H1 (cell line): ENCODE data around the gene ANKMY2. TPM values are rescaled to one million over a fixed set of nuclear protein-coding genes. Genes with fewer than 3 reads are reported as not detected.

Experiments used
- CTCF ChIA-PET: fragments of 300-600 bp; sonication (Branson Sonifier 250); formaldehyde crosslinking; loops from one replicate; lab custom pipeline; 2021; ENCODE audit not compliant: partially characterized antibody; lab: Charles Lee
- POLR2A ChIA-PET: fragments of 300-600 bp; sonication (Branson Sonifier 250); formaldehyde crosslinking; loops from one replicate; lab custom pipeline; 2021; ENCODE audit warnings: inconsistent platforms; ENCODE audit not compliant: partially characterized antibody; lab: Charles Lee
- DNase-seq, 2 experiments: peaks; one replicate each; pipeline versions ENCODE4 v3.0.0 to v3.0.0-alpha.2; 2010 to 2022; ENCODE audit warnings: low spot score in 2 of 2, low read depth in 1 of 2, mixed read lengths in 1 of 2
- FAIRE-seq: peaks from 2 replicates; lab custom pipeline; 2011; peaks lifted over from hg19 to GRCh38; lab: Jason Lieb, UNC
- H2AFZ ChIP-seq: 2 replicates; pipeline ENCODE4 v1.8.1; 2012; ENCODE audit warnings: low read length, inconsistent platforms
- H2AK5ac ChIP-seq: 2 replicates; pipeline ENCODE4 v1.6.1; 2013; ENCODE audit warnings: low read depth, low read length
- H2BK120ac ChIP-seq: replicated peaks from 2 replicates; pipeline ENCODE3; 2013; ENCODE audit warnings: low read depth, low read length, inconsistent platforms
- H2BK12ac ChIP-seq: 2 replicates; pipeline ENCODE4 v1.6.1; 2013; ENCODE audit warnings: low read depth, low read length
- H2BK15ac ChIP-seq: 2 replicates; pipeline ENCODE4 v1.6.1; 2013; ENCODE audit warnings: low read length
- H2BK20ac ChIP-seq: 2 replicates; pipeline ENCODE4 v1.6.1; 2013; ENCODE audit warnings: low read length
- H2BK5ac ChIP-seq: 2 replicates; pipeline ENCODE4 v1.6.1; 2013; ENCODE audit warnings: low read depth, low read length
- H3K14ac ChIP-seq: 2 replicates; pipeline ENCODE4 v1.6.1; 2013; ENCODE audit warnings: inconsistent platforms; ENCODE audit not compliant: insufficient read length
- H3K18ac ChIP-seq: 2 replicates; pipeline ENCODE4 v1.6.1; 2013; ENCODE audit warnings: low read length; ENCODE audit errors: extremely low read depth
- H3K23ac ChIP-seq: 2 replicates; pipeline ENCODE4 v1.6.1; 2013; ENCODE audit warnings: inconsistent platforms; ENCODE audit not compliant: insufficient read length
- H3K23me2 ChIP-seq: 2 replicates; pipeline ENCODE4 v1.6.1; 2013; ENCODE audit warnings: low read depth, low read length
- H3K27ac ChIP-seq: 2 replicates; pipeline ENCODE4 v1.6.1; 2011; ENCODE audit warnings: low read depth, low read length, inconsistent platforms
- H3K27me3 ChIP-seq, 4 experiments: replicated peaks in 1 of 4; 1 replicate in 1 of 4; 2 replicates in 3 of 4; pipeline versions ENCODE4 v1.6.1 to v1.8.1; 2011 to 2013; ENCODE audit warnings: low read length in 3 of 4, mild to moderate bottlenecking in 3 of 4, inconsistent platforms in 2 of 4, mixed read lengths in 2 of 4, moderate library complexity in 1 of 4; ENCODE audit not compliant: control insufficient read depth in 3 of 4, insufficient read depth in 3 of 4; ENCODE audit errors: extremely low read depth in 1 of 4
- H3K36me3 ChIP-seq, 4 experiments: 2 replicates each; pipeline versions ENCODE4 v1.6.1 to v1.8.1; 2011 to 2013; ENCODE audit warnings: mild to moderate bottlenecking in 4 of 4, low read length in 3 of 4, moderate library complexity in 2 of 4, control low read depth in 1 of 4, inconsistent platforms in 1 of 4; ENCODE audit not compliant: insufficient read depth in 4 of 4, control insufficient read depth in 2 of 4
- H3K4ac ChIP-seq: replicated peaks from 2 replicates; pipeline ENCODE3; 2013; ENCODE audit warnings: low read length, low read depth, mixed read lengths, inconsistent platforms; ENCODE audit not compliant: insufficient read length
- H3K4me1 ChIP-seq, 4 experiments: replicated peaks in 1 of 4; 1 replicate in 1 of 4; 2 replicates in 3 of 4; pipeline versions ENCODE4 v1.6.1 to v1.8.1; 2011 to 2013; ENCODE audit warnings: low read length in 3 of 4, inconsistent platforms in 2 of 4, mixed read lengths in 1 of 4; ENCODE audit not compliant: insufficient read depth in 4 of 4, control insufficient read depth in 3 of 4
- H3K4me2 ChIP-seq, 2 experiments: 2 replicates each; pipeline versions ENCODE4 v1.6.1 to v1.8.1; 2011 to 2013; ENCODE audit warnings: low read depth in 2 of 2, low read length in 2 of 2, control low read depth in 1 of 2, inconsistent platforms in 1 of 2, mild to moderate bottlenecking in 1 of 2; ENCODE audit not compliant: insufficient read depth in 1 of 2
- H3K4me3 ChIP-seq, 4 experiments: fragments of 200-600, 300-600 bp in 1 of 4; sonication (generic), shearing (Covaris generic), sonication (Bioruptor Twin) in 1 of 4; 2 replicates each; pipeline versions ENCODE4 v1.5.1 to v1.8.1; 2011 to 2016; ENCODE audit warnings: low read length in 4 of 4, low read depth in 3 of 4, control low read depth in 2 of 4, inconsistent platforms in 2 of 4, mild to moderate bottlenecking in 2 of 4, mixed read lengths in 1 of 4, moderate library complexity in 1 of 4; ENCODE audit not compliant: insufficient read depth in 2 of 4; ENCODE audit errors: extremely low read depth in 1 of 4
- H3K56ac ChIP-seq: replicated peaks from 2 replicates; pipeline ENCODE3; 2013; ENCODE audit warnings: low read depth, mild to moderate bottlenecking, mixed read lengths, low read length, inconsistent platforms; ENCODE audit not compliant: insufficient read length
- H3K79me1 ChIP-seq: 2 replicates; pipeline ENCODE4 v1.6.1; 2013; ENCODE audit warnings: low read depth, low read length, control low read depth
- H3K79me2 ChIP-seq, 2 experiments: 2 replicates each; pipeline versions ENCODE4 v1.6.1 to v1.8.1; 2012 to 2013; ENCODE audit warnings: low read length in 2 of 2, mild to moderate bottlenecking in 2 of 2, inconsistent platforms in 1 of 2; ENCODE audit not compliant: insufficient read depth in 2 of 2, control insufficient read depth in 1 of 2
- H3K9ac ChIP-seq, 4 experiments: replicated peaks in 1 of 4; 1 replicate in 1 of 4; 2 replicates in 3 of 4; pipeline versions ENCODE4 v1.6.1 to v1.8.1; 2011 to 2013; ENCODE audit warnings: low read depth in 3 of 4, low read length in 3 of 4, control low read depth in 2 of 4, mild to moderate bottlenecking in 2 of 4, moderate library complexity in 2 of 4, inconsistent platforms in 1 of 4; ENCODE audit errors: extremely low read depth in 1 of 4
- H3K9me3 ChIP-seq, 2 experiments: 2 replicates each; pipeline versions ENCODE4 v1.6.1 to v1.8.1; 2012 to 2013; ENCODE audit warnings: mild to moderate bottlenecking in 2 of 2, moderate library complexity in 2 of 2, control low read depth in 1 of 2, inconsistent platforms in 1 of 2, low read depth in 1 of 2, low read length in 1 of 2, mixed read lengths in 1 of 2; ENCODE audit not compliant: insufficient read depth in 2 of 2
- H4K20me1 ChIP-seq, 2 experiments: replicated peaks in 1 of 2; 2 replicates each; pipeline versions ENCODE3 to v1.8.1; 2011 to 2013; ENCODE audit warnings: inconsistent platforms in 2 of 2, low read length in 2 of 2, mild to moderate bottlenecking in 1 of 2; ENCODE audit not compliant: insufficient read depth in 2 of 2, control insufficient read depth in 1 of 2
- H4K5ac ChIP-seq: 2 replicates; pipeline ENCODE4 v1.6.1; 2013; ENCODE audit warnings: low read length, low read depth, mixed read lengths, inconsistent platforms; ENCODE audit not compliant: insufficient read length
- H4K8ac ChIP-seq: 2 replicates; pipeline ENCODE4 v1.8.0; 2013; ENCODE audit warnings: mild to moderate bottlenecking, moderate library complexity, low read length, inconsistent platforms; ENCODE audit not compliant: insufficient read depth; ENCODE audit errors: extremely low read depth
- H4K91ac ChIP-seq: replicated peaks from 2 replicates; pipeline ENCODE3; 2013; ENCODE audit warnings: low read length, mixed read lengths, inconsistent platforms; ENCODE audit not compliant: insufficient read length
- ASH2L ChIP-seq: fragments of 200-600, 300-600 bp; sonication (generic); IDR thresholded peaks from one replicate; pipeline ENCODE4 v1.7.1; 2017; ENCODE audit warnings: low read length
- BCL11A ChIP-seq, 2 experiments: IDR thresholded peaks; one replicate each; pipeline ENCODE4 v1.6.1; 2011; ENCODE audit warnings: low read depth in 2 of 2, low read length in 2 of 2, mild to moderate bottlenecking in 2 of 2
- CBX5 ChIP-seq: fragments of 300-800, 300-1000 bp; sonication (generic); IDR thresholded peaks from 2 replicates; pipeline ENCODE4 v1.7.1; 2016; ENCODE audit warnings: antibody characterized with exemption, low read length, low read depth
- CEBPB ChIP-seq: IDR thresholded peaks from 2 replicates; pipeline ENCODE4 v1.6.1; 2012; ENCODE audit warnings: low read depth, low read length
- EP300 ChIP-seq, 2 experiments: IDR thresholded peaks; 1 replicate in 1 of 2; 2 replicates in 1 of 2; pipeline ENCODE4 v1.6.1; 2011 to 2012; ENCODE audit warnings: low read depth in 2 of 2, low read length in 2 of 2, mild to moderate bottlenecking in 2 of 2, borderline replicate concordance in 1 of 2, inconsistent platforms in 1 of 2, moderate library complexity in 1 of 2
- GABPA ChIP-seq: IDR thresholded peaks from 2 replicates; pipeline ENCODE4 v1.6.1; 2011; ENCODE audit warnings: mild to moderate bottlenecking, low read length, moderate library complexity, borderline replicate concordance; ENCODE audit not compliant: insufficient read depth
- JUN ChIP-seq: IDR thresholded peaks from 2 replicates; pipeline ENCODE4 v1.6.1; 2011; ENCODE audit warnings: low read depth, mild to moderate bottlenecking, improper control_type of control experiment, low read length
- NANOG ChIP-seq: IDR thresholded peaks from 2 replicates; pipeline ENCODE4 v1.6.1; 2011; ENCODE audit warnings: low read length, low read depth, mild to moderate bottlenecking, inconsistent platforms; ENCODE audit not compliant: insufficient read depth, poor library complexity, severe bottlenecking
- POU5F1 ChIP-seq: IDR thresholded peaks from 2 replicates; pipeline ENCODE4 v1.6.1; 2011; ENCODE audit warnings: low read depth, mild to moderate bottlenecking, low read length, moderate library complexity
- RBBP5 ChIP-seq: IDR thresholded peaks from 2 replicates; pipeline ENCODE4 v1.7.1; 2012; ENCODE audit warnings: low read depth, mild to moderate bottlenecking, inconsistent platforms, low read length, moderate library complexity, borderline replicate concordance
- SP4 ChIP-seq: IDR thresholded peaks from 2 replicates; pipeline ENCODE4 v1.6.1; 2012; ENCODE audit warnings: low read length, inconsistent platforms
- ZNF274 ChIP-seq: IDR thresholded peaks from 2 replicates; pipeline ENCODE4 v1.7.0; 2012; ENCODE audit warnings: low read length, borderline replicate concordance; ENCODE audit errors: extremely low read depth
- WGBS, 2 experiments: shearing (Covaris generic) in 1 of 2; methylation state at CpG; one replicate each; pipeline versions ENCODE4 v1.1.6 to v1.1.7; 2013 to 2015; ENCODE audit warnings: low lambda C conversion rate in 2 of 2, mixed read lengths in 2 of 2, inconsistent platforms in 1 of 2, low coverage in 1 of 2, missing lambda C conversion rate in 1 of 2; ENCODE audit not compliant: insufficient replicate concordance in 2 of 2, insufficient coverage in 1 of 2, insufficient read length in 1 of 2; ENCODE audit errors: extremely low coverage in 1 of 2, missing lambda C conversion rate in 1 of 2; 5-methylcytosine and 5-hydroxymethylcytosine counted together
- polyA plus RNA-seq, 7 experiments: library from polyadenylated mRNA; depleted of rRNA in 3 of 7; stranded (reverse) in 5 of 7; unstranded in 2 of 7; fragments of >200 nt in 5 of 7; fragments of 200-250 nt in 2 of 7; gene quantifications; 1 replicate in 5 of 7; 2 replicates in 1 of 7; 4 replicates in 1 of 7; pipeline versions ENCODE4 v1.2.1 to v1.2.3, GENCODE V29; 2011 to 2013; ENCODE audit warnings: missing spikeins in 2 of 7, mixed read lengths in 2 of 7
- total RNA-seq: library from RNA; stranded (reverse); fragmentation: NEBNext Ultra II Directional; extraction: Animal tissue kit (Norgen Biotek cat#: 25700); gene quantifications from 2 replicates; pipeline ENCODE4 v1.2.1, GENCODE V29; 2021

ANKMY2 gene
- total and polyA plus RNA-seq, 2 of the 8 experiments (the other 6 are each of a cell fraction or from before 2014, with no cell fraction given) = 5.2 to 9.3 TPM

DNA sequence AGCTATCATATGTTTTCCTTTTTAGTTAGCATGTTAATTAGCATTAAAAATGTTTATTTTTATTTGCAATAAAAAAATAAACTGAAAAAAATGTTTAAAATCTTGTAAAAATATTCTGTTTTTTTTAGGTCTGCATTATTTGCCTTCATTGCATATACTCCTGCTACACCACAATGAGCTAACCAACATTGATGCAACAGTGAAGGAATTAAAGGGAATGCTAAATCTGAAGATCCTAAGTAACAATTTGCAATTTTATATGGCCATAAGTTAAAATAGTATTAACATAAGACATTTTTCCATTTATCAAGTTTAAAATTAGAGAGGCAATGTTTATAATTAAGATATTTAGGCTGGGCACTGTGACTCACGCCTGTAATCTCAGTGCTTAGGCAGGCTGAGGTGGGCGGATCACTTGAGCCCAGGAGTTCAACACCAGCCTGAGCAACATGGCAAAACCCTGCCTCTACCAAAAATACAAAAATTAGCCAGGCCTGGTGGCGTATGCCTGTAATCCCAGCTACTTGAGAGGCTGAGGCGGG lies 86.7 kb downstream of the ANKMY2 start:
- Histone ChIP-seq H3K56ac (no peak overlapping the region), H4K5ac (no peak overlapping the region), H3K27me3 (no peaks in the 10 kb centered on the region), H2BK12ac (no peak overlapping the region), H3K79me1 (no peaks in the 10 kb centered on the region), H2AK5ac (no peak overlapping the region), H2BK120ac (no peak overlapping the region), H2AFZ (no peak overlapping the region), H2BK5ac (no peak overlapping the region), H3K36me3 (no peaks in the 10 kb centered on the region), H3K4me1 (no peaks in the 10 kb centered on the region), H2BK20ac (no peak overlapping the region), H3K23me2 (no peaks in the 10 kb centered on the region), H4K91ac (no peak overlapping the region), H3K79me2 (no peaks in the 10 kb centered on the region), H2BK15ac (no peak overlapping the region), H3K9me3 (no peaks in the 10 kb centered on the region), H3K27ac (no peak overlapping the region), H4K8ac (no peak overlapping the region), H3K14ac (no peak overlapping the region), H3K4me3 (no peak overlapping the region), H4K20me1 (no peaks in the 10 kb centered on the region), H3K4ac (no peak overlapping the region), H3K9ac (no peak overlapping the region), H3K4me2 (no peak overlapping the region), H3K23ac (no peak overlapping the region), H3K18ac (no peak overlapping the region)
- TF ChIP-seq ASH2L (no peak), GABPA (no peak), EP300 (IDR thresholded peaks at IDR 0.05; ENCODE audit: borderline replicate concordance in 1 of 2, low read depth in 2 of 2, low read length in 2 of 2) (no peak), POU5F1 (no peak), JUN (no peak), CEBPB (no peak), SP4 (no peak), NANOG (no peak), RBBP5 (no peak), BCL11A (IDR thresholded peaks at IDR 0.05; ENCODE audit: low read depth in 2 of 2, low read length in 2 of 2) (no peak), ZNF274 (no peak), CBX5 (no peak)
- POLR2A ChIA-PET = no interaction called here
- CTCF ChIA-PET = interaction anchor here (1.1 to 2.6 kb wide), 3 partner anchors 10 to 127 kb away, joined by 3 to 10 read pairs (median 5); no protein-coding TSS in a partner anchor
- 94% methylated on average over 4 of the region's 4 CpGs; no CpG with 5 or more reads in 1 of the 2 experiments for WGBS, 2 experiments
- FAIRE-seq = no peak
- DNase-seq = no peak
